GM19239 (cell line): ENCODE measurements around the gene NCOA1.

Experiments
- DNase-seq: peaks from one replicate; pipeline ENCODE4 v3.0.0; 2011; ENCODE audit warnings: low spot score; ENCODE audit not compliant: insufficient read length
- FAIRE-seq: peaks from 2 replicates; lab custom pipeline; 2011; peaks lifted over from hg19 to GRCh38; lab: Jason Lieb, UNC

NCOA1 gene

GRCh38 chr2:24809316-24810007 is 318.4 kb downstream of the NCOA1 start:
- FAIRE-seq (no peak), DNase-seq (no peak)

GRCh38 chr2:24813691-24814137 is 322.7 kb downstream of the NCOA1 start:
- no peak for DNase-seq
- FAIRE-seq: no peak

DNA sequence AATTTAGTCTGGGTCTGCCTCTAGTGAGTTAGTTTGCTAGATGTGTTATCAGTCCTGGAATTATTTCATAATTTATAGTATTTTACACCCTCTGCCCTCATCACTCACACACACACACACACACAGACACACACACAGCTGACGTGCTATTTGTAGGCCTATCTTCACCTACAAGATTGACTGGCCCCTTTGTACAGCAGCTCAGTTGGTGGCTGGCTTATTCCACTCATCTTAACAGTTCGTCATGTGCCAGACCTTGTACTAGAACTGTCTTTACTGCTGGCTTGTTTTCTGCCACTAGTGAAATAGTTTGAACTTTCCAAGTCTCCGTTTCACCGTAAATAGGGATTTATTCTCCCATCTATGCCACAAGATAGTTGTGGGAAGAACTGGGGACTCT is 323.5 kb downstream of the NCOA1 start:
- FAIRE-seq (no peak), DNase-seq (no peak)

- DNase-seq (no peak), FAIRE-seq (no peak)
These were observed 324.1 kb downstream of the NCOA1 start for GRCh38 chr2:24815171-24815570.

DNA sequence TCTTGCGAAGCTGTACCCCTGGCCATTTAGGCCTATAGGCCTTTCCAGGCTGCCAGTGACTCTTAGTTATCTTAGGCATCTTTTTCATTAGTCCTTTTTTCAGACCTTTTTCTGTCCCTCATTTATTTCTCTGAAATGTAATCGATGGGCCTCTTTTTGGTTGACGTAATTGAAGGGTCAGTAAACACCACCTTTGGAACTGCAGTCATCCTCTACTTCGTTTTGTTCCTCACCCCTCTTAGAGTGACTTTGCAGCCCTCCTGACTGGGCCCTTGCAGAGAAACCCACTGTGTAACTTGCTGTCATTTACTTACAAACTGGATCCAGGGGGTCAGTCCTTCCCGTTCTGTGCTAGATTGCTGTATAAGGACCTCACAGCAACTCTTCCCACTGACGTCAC is 325.4 kb downstream of the NCOA1 start:
- DNase-seq: no peak
- no peak for FAIRE-seq

- FAIRE-seq (no peak), DNase-seq (no peak)
These were observed 325.8 kb downstream of the NCOA1 start for GRCh38 chr2:24816884-24817283.

- FAIRE-seq (no peak), DNase-seq (no peak)
These were observed 327.7 kb downstream of the NCOA1 start for GRCh38 chr2:24818721-24819167.

DNA sequence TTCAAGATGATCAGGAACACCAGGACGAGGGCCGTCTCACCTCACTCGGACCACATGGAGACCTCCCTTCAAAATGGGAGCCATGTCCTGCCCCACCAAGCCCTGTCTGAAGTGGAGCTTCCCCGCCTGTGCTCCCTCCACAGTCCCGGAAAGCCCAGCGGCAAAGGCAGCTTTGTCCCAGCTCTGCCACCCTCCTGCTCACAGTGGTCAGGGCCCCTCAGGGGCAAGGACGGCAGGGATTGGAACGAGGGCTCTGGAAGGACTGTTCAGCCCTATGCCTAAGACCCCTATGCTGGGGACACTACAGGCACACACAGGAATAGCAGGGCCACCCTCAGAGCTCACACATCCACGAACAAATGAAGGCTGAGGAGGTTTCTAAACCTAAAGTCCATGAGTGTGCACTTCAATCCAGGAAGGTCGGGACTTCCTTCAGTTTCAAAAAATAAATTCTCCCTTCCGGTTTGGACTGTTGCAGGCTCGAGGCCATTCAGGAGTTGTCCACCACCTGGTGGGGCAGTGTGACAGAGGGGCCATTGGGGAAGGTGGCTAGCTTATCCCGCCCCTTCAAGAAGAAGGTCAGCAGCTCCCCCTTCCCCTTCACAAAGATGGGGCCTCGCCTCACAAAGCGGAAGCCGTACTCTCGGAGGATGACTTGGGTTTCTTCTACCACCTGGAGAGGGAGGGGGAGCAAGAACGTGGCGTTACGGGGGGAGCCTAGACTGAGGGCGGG is 328.6 kb downstream of the NCOA1 start:
- no peak for DNase-seq
- no peak for FAIRE-seq

DNA sequence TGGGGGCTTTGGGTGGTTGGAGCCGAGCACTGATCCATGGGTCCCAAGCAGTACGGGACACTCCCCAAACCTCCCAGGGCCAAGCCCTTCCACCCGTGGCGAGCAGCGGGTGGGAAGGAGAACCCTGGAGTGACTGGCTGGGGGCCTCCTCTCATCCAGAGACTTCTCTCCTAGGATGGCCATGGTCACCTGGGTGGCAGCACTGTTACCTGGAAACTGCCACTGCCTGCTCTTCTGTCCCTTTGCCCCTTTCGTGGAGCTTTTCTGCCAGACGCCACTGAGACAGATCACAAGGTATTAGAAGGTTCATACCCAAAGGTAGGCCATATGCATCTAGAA is 329.1 kb downstream of the NCOA1 start:
- DNase-seq (no peak), FAIRE-seq (no peak)
